Endothelial cell of umbilical vein (primary cell): ENCODE measurements around the gene MAML3. TPM values are rescaled to one million over a fixed set of nuclear protein-coding genes. Genes with fewer than 3 reads are reported as not detected.

Source experiments
- BruUV-seq: library from RNA; stranded (reverse); fragments of 400-500 nt; replicated peaks from 2 replicates; lab custom pipeline; 2021; lab: Mats Ljungman, UMichigan
- CTCF ChIA-PET: fragments of 300-600, 350-600 bp; sonication (Branson Sonifier 250); formaldehyde crosslinking; loops from one replicate; lab custom pipeline; 2021; ENCODE audit warnings: antibody characterized with exemption, inconsistent platforms; lab: Charles Lee
- POLR2A ChIA-PET: fragments of 300-600, 350-600 bp; sonication (Branson Sonifier 250); formaldehyde crosslinking; loops from one replicate; lab custom pipeline; 2021; ENCODE audit warnings: antibody characterized with exemption, inconsistent platforms; lab: Charles Lee
- DNase-seq: peaks from one replicate; pipeline ENCODE4 v3.0.0-alpha.2; 2011; ENCODE audit warnings: low read depth, low spot score
- FAIRE-seq: peaks from 2 replicates; lab custom pipeline; 2011; peaks lifted over from hg19 to GRCh38; lab: Jason Lieb, UNC
- H2AFZ ChIP-seq: 2 replicates; pipeline ENCODE4 v1.6.0; 2012; ENCODE audit warnings: low read depth, low read length, control low read depth, inconsistent platforms
- H3K27ac ChIP-seq: 2 replicates; pipeline ENCODE4 v1.5.1; 2011; ENCODE audit warnings: low read depth, mild to moderate bottlenecking, control low read depth, low read length, moderate library complexity; ENCODE audit not compliant: insufficient read depth
- H3K27me3 ChIP-seq, 2 experiments: 2 replicates each; pipeline versions ENCODE4 v1.6.0 to v1.6.1; 2011; ENCODE audit warnings: low read length in 2 of 2, mixed read lengths in 1 of 2; ENCODE audit not compliant: control insufficient read depth in 2 of 2, insufficient read depth in 2 of 2
- H3K36me3 ChIP-seq, 2 experiments: 2 replicates in 1 of 2; 3 replicates in 1 of 2; pipeline ENCODE4 v1.5.1; 2011; ENCODE audit warnings: low read length in 2 of 2, mild to moderate bottlenecking in 1 of 2, moderate library complexity in 1 of 2; ENCODE audit not compliant: control insufficient read depth in 2 of 2, insufficient read depth in 2 of 2; ENCODE audit errors: extremely low read depth in 1 of 2
- H3K4me1 ChIP-seq: 3 replicates; pipeline ENCODE4 v1.5.1; 2011; ENCODE audit warnings: mild to moderate bottlenecking, low read length; ENCODE audit not compliant: control insufficient read depth, insufficient read depth; ENCODE audit errors: extremely low read depth
- H3K4me2 ChIP-seq: 2 replicates; pipeline ENCODE4 v1.6.1; 2011; ENCODE audit warnings: low read length, control low read depth, mixed read lengths; ENCODE audit not compliant: insufficient read depth
- H3K4me3 ChIP-seq, 3 experiments: fragments of 200-600 bp in 1 of 3; sonication (generic), shearing (Covaris generic) in 1 of 3; replicated peaks in 1 of 3; 2 replicates each; pipeline ENCODE4 v1.5.1; 2011 to 2016; ENCODE audit warnings: control low read depth in 3 of 3, low read length in 3 of 3, mild to moderate bottlenecking in 2 of 3, inconsistent platforms in 1 of 3, low read depth in 1 of 3, moderate library complexity in 1 of 3; ENCODE audit not compliant: insufficient read depth in 1 of 3
- H3K79me2 ChIP-seq: 2 replicates; pipeline ENCODE4 v1.6.0; 2012; ENCODE audit warnings: low read length, inconsistent platforms; ENCODE audit not compliant: control insufficient read depth, insufficient read depth
- H3K9ac ChIP-seq: replicated peaks from 2 replicates; pipeline ENCODE3; 2011; ENCODE audit warnings: low read length, control low read depth; ENCODE audit not compliant: insufficient read depth; ENCODE audit errors: extremely low read depth
- H3K9me1 ChIP-seq: replicated peaks from 3 replicates; pipeline ENCODE4 v1.6.0; 2011; ENCODE audit warnings: mild to moderate bottlenecking, low read length; ENCODE audit not compliant: control insufficient read depth, insufficient read depth; ENCODE audit errors: extremely low read depth
- H3K9me3 ChIP-seq: replicated peaks from 2 replicates; pipeline ENCODE4 v1.5.1; 2012; ENCODE audit warnings: low read length, inconsistent platforms; ENCODE audit not compliant: control insufficient read depth, insufficient read depth
- H4K20me1 ChIP-seq: replicated peaks from 2 replicates; pipeline ENCODE3; 2011; ENCODE audit warnings: mild to moderate bottlenecking, low read length; ENCODE audit not compliant: control insufficient read depth, insufficient read depth; ENCODE audit errors: extremely low read depth
- CTCF ChIP-seq, 2 donors: IDR thresholded peaks; 1 replicate in 1 of 2; 2 replicates in 1 of 2; pipeline ENCODE4 v1.5.1; 2011; ENCODE audit warnings: low read length in 2 of 2, mild to moderate bottlenecking in 2 of 2, moderate library complexity in 2 of 2, control low read depth in 1 of 2, inconsistent platforms in 1 of 2, low read depth in 1 of 2; ENCODE audit not compliant: insufficient read depth in 1 of 2; ENCODE audit errors: extremely low read depth in 1 of 2
- EZH2 ChIP-seq: IDR thresholded peaks from 2 replicates; pipeline ENCODE4 v1.6.1; 2012; ENCODE audit warnings: borderline replicate concordance, low read depth, mild to moderate bottlenecking, moderate library complexity, low read length, inconsistent platforms; ENCODE audit not compliant: severe bottlenecking
- FOS ChIP-seq: IDR thresholded peaks from 2 replicates; pipeline ENCODE4 v1.6.1; 2011; ENCODE audit warnings: mild to moderate bottlenecking, low read length, moderate library complexity, borderline replicate concordance; ENCODE audit not compliant: insufficient read depth
- GATA2 ChIP-seq: IDR thresholded peaks from 2 replicates; pipeline ENCODE4 v1.7.0; 2011; ENCODE audit warnings: low read depth, mild to moderate bottlenecking, moderate library complexity, mixed read lengths, low read length; ENCODE audit not compliant: insufficient read length, insufficient read depth
- JUN ChIP-seq: IDR thresholded peaks from 2 replicates; pipeline ENCODE4 v1.6.1; 2011; ENCODE audit warnings: borderline replicate concordance, low read depth; ENCODE audit not compliant: insufficient read length, insufficient read depth
- MYC ChIP-seq: IDR thresholded peaks from one replicate; pipeline ENCODE4 v1.6.1; 2011; ENCODE audit warnings: mild to moderate bottlenecking, low read depth, low read length
- POLR2A ChIP-seq: IDR thresholded peaks from 2 replicates; pipeline ENCODE4 v1.6.1; 2012; ENCODE audit warnings: low read depth, mild to moderate bottlenecking, control low read depth, low read length
- POLR2AphosphoS5 ChIP-seq: IDR thresholded peaks from 2 replicates; pipeline ENCODE4 v1.6.1; 2012; ENCODE audit warnings: low read depth, mild to moderate bottlenecking, control low read depth, low read length, moderate library complexity; ENCODE audit not compliant: insufficient read depth
- dilution Hi-C: fragments of 300-500 bp; cut with MboI; formaldehyde crosslinking; loops from one replicate; pipeline ENCODE4 v1.15.0; 2019; ENCODE audit warnings: low sequenced_read_pairs; ENCODE audit not compliant: extremely low pct_ligation_motif_present
- intact Hi-C: fragments of 100-400 bp; cut with micrococcal nuclease; formaldehyde crosslinking; loops from one replicate; pipeline ENCODE4 v1.10.0; 2022
- polyA plus RNA-seq, 4 experiments: library from polyadenylated mRNA; depleted of rRNA in 3 of 4; stranded (reverse) in 3 of 4; unstranded in 1 of 4; fragments of >200 nt; gene quantifications; 2 replicates each; pipeline versions ENCODE4 v1.2.1 to v1.2.3, GENCODE V29; 2011 to 2012; ENCODE audit warnings: missing spikeins in 1 of 4
- total RNA-seq: library from RNA; stranded (reverse); gene quantifications from 2 replicates; pipeline ENCODE4 v1.2.3, GENCODE V29; 2021
- TF ChIP-seq, protein P1 (sequence below): IDR thresholded peaks from 2 replicates; pipeline ENCODE4 v1.6.1; 2011; ENCODE audit not compliant: insufficient read depth, insufficient read length

MAML3 gene
- total and polyA plus RNA-seq, 2 donors (not counting 3 experiments of a cell fraction or from before 2014, with no cell fraction given) = 14.0 to 20.3 TPM

- TF ChIP-seq POLR2AphosphoS5 (no peak), POLR2A (no peak), MYC (no peak), EZH2 (no peak), JUN (no peak), FOS (no peak), CTCF (IDR thresholded peaks at IDR 0.05; ENCODE audit: extremely low read depth in 1 of 2, insufficient read depth in 1 of 2, low read depth in 1 of 2, low read length in 2 of 2) (no peak), GATA2 (no peak)
- TF ChIP-seq, protein P1, sequence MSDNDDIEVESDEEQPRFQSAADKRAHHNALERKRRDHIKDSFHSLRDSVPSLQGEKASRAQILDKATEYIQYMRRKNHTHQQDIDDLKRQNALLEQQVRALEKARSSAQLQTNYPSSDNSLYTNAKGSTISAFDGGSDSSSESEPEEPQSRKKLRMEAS = no peak
- Histone ChIP-seq H3K4me2 (no peak overlapping the region), H3K79me2 (no peaks in the 10 kb centered on the region), H2AFZ (no peak overlapping the region), H3K9me1 (no peaks in the 10 kb centered on the region), H3K4me3 (no peak overlapping the region), H3K9ac (no peak overlapping the region), H3K27ac (no peak overlapping the region), H3K4me1 (peaks cover 24% of the 10 kb centered on the region), H3K36me3 (no peaks in the 10 kb centered on the region), H3K9me3 (no peaks in the 10 kb centered on the region), H4K20me1 (no peaks in the 10 kb centered on the region), H3K27me3 (no peaks in the 10 kb centered on the region)
- dilution Hi-C loops (no loop called here), intact Hi-C loops (loop anchor here (5.0 kb wide), 2 partner anchors 77 to 342 kb away; no protein-coding TSS in a partner anchor)
- CTCF ChIA-PET = interaction anchor here (0.5 to 1.3 kb wide), 2 partner anchors 9 to 350 kb away, joined by 3 read pairs; no protein-coding TSS in a partner anchor
- POLR2A ChIA-PET = no interaction called here
- DNase-seq (no peak), FAIRE-seq (no peak)
- no TSS peak for BruUV-seq
These were observed 243.9 kb downstream of the MAML3 start for GRCh38 chr4:139910106-139910505.
